Suprapubic skin (tissue), 3 donors: ENCODE measurements around the gene ZNF213.

Source experiments
- EP300 ChIP-seq: sonication (generic); formaldehyde crosslinking; IDR thresholded peaks from one replicate; pipeline ENCODE4 v1.6.1; 2017; ENCODE audit warnings: antibody characterized with exemption
- TF ChIP-seq, protein P1 (sequence below), 2 donors: fragments of 200-600 bp in 1 of 2; fragments of 450-650 bp in 1 of 2; sonication (generic) in 1 of 2; IDR thresholded peaks; one replicate each; pipeline ENCODE4 v1.5.1; 2016 to 2019; ENCODE audit warnings: antibody characterized with exemption in 2 of 2, mild to moderate bottlenecking in 1 of 2, moderate library complexity in 1 of 2

- TF ChIP-seq, protein P1, sequence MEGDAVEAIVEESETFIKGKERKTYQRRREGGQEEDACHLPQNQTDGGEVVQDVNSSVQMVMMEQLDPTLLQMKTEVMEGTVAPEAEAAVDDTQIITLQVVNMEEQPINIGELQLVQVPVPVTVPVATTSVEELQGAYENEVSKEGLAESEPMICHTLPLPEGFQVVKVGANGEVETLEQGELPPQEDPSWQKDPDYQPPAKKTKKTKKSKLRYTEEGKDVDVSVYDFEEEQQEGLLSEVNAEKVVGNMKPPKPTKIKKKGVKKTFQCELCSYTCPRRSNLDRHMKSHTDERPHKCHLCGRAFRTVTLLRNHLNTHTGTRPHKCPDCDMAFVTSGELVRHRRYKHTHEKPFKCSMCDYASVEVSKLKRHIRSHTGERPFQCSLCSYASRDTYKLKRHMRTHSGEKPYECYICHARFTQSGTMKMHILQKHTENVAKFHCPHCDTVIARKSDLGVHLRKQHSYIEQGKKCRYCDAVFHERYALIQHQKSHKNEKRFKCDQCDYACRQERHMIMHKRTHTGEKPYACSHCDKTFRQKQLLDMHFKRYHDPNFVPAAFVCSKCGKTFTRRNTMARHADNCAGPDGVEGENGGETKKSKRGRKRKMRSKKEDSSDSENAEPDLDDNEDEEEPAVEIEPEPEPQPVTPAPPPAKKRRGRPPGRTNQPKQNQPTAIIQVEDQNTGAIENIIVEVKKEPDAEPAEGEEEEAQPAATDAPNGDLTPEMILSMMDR (IDR thresholded peaks at IDR 0.05), result peak in 1 of 2 donors; percentile 51
- no peak for TF ChIP-seq EP300
Observed at GRCh38 chr16:3131755-3132377, 3.0 kb upstream of the ZNF213 start.
